ENCODE results near the gene RELCH.

RELCH gene

DNA sequence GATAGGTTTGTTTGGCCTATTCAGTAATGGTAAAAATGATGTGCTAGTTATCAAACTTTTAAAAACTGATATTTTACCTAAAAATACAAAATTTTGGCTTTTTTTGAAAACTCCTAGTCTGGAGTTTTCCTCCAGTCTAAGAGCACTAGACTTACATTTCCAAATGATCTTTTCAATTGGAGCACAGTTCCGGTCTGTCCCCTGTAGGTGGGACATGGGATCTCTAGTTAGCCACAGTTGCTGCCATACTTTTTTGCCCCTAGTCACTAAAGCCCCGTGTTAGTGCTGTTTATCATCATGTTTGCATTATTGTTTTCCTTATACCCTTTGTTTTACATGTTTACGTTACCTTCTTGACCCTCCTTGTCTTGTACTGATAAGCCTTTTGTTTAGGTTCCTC, 52.4 kb downstream of the RELCH start:
- no peak overlapping the region for H2AFZ ChIP-seq (ENCODE audit: low read length)
- H3K9me2 ChIP-seq (replicated peaks; ENCODE audit: insufficient read depth, low read length), result no peaks in the 10 kb centered on the region
- H3K27ac ChIP-seq (ENCODE audit: low read length), result no peak overlapping the region
- H3K4me3 ChIP-seq (ENCODE audit: low read length), result no peak overlapping the region
- H3F3A ChIP-seq (ENCODE audit: insufficient read depth, low read length), result no peaks in the 10 kb centered on the region
- H3K79me2 ChIP-seq (ENCODE audit: low read length), result no peaks in the 10 kb centered on the region
- no peaks in the 10 kb centered on the region for H3K4me1 ChIP-seq (ENCODE audit: low read length)
- no peaks in the 10 kb centered on the region; the same call in 1 of the 2 replicates for H3K36me3 ChIP-seq (replicated peaks; ENCODE audit: insufficient read depth, low read length)
- H3K9me3 ChIP-seq (replicated peaks; ENCODE audit: insufficient read depth, low read length), result no peaks in the 10 kb centered on the region
- no peaks in the 10 kb centered on the region for H3K27me3 ChIP-seq (replicated peaks; ENCODE audit: insufficient read depth, low read length)
- no peak overlapping the region for H3K9ac ChIP-seq (ENCODE audit: low read length)
- TF ChIP-seq, protein P1, sequence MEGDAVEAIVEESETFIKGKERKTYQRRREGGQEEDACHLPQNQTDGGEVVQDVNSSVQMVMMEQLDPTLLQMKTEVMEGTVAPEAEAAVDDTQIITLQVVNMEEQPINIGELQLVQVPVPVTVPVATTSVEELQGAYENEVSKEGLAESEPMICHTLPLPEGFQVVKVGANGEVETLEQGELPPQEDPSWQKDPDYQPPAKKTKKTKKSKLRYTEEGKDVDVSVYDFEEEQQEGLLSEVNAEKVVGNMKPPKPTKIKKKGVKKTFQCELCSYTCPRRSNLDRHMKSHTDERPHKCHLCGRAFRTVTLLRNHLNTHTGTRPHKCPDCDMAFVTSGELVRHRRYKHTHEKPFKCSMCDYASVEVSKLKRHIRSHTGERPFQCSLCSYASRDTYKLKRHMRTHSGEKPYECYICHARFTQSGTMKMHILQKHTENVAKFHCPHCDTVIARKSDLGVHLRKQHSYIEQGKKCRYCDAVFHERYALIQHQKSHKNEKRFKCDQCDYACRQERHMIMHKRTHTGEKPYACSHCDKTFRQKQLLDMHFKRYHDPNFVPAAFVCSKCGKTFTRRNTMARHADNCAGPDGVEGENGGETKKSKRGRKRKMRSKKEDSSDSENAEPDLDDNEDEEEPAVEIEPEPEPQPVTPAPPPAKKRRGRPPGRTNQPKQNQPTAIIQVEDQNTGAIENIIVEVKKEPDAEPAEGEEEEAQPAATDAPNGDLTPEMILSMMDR (IDR thresholded peaks at IDR 0.05; ENCODE audit: low read length), result no peak
- TF ChIP-seq EZH2 (optimal IDR thresholded peaks at IDR 0.05; ENCODE audit: low read depth, low read length), result no peak
- no peak for TF ChIP-seq EZH2phosphoT487 (IDR thresholded peaks at IDR 0.05; ENCODE audit: low read length)
- H4K20me1 ChIP-seq (ENCODE audit: insufficient read depth, low read length), result no peaks in the 10 kb centered on the region
- DNase-seq, result no peak
- H3K4me2 ChIP-seq (ENCODE audit: low read depth, low read length), result no peak overlapping the region

DNA sequence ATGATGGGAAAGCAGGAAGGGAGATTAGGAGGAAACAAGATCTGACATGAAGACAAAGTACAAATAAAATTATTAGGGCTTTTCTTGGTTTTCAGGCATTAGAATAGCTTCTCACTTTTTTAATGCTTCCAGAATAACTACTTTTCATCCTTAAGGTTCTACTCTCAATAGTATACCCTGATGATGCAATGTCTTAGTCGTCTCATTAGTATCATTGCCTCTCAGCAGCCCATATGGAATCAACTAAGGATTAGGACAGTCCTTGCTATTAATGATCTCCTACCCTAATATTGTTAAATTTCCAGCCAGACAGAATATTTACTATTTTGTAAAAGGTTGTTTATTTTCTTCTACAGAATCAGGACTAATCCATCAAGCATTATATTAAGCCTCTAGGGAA, 55.9 kb downstream of the RELCH start:
- Histone ChIP-seq H4K20me1 (ENCODE audit: insufficient read depth, low read length) (no peaks in the 10 kb centered on the region), H3F3A (ENCODE audit: insufficient read depth, low read length) (no peaks in the 10 kb centered on the region), H3K9ac (ENCODE audit: low read length) (no peak overlapping the region), H3K36me3 (replicated peaks; ENCODE audit: insufficient read depth, low read length) (no peaks in the 10 kb centered on the region; the same call in 1 of the 2 replicates), H2AFZ (ENCODE audit: low read length) (no peak overlapping the region), H3K27me3 (replicated peaks; ENCODE audit: insufficient read depth, low read length) (no peaks in the 10 kb centered on the region), H3K4me3 (ENCODE audit: low read length) (no peak overlapping the region), H3K9me2 (replicated peaks; ENCODE audit: insufficient read depth, low read length) (no peaks in the 10 kb centered on the region), H3K4me1 (ENCODE audit: low read length) (no peaks in the 10 kb centered on the region), H3K27ac (ENCODE audit: low read length) (no peak overlapping the region), H3K4me2 (ENCODE audit: low read depth, low read length) (no peak overlapping the region), H3K9me3 (replicated peaks; ENCODE audit: insufficient read depth, low read length) (no peaks in the 10 kb centered on the region), H3K79me2 (ENCODE audit: low read length) (no peaks in the 10 kb centered on the region)
- TF ChIP-seq EZH2 (optimal IDR thresholded peaks at IDR 0.05; ENCODE audit: low read depth, low read length), result no peak
- TF ChIP-seq, protein P1 (IDR thresholded peaks at IDR 0.05; ENCODE audit: low read length), result no peak
- no peak for TF ChIP-seq EZH2phosphoT487 (IDR thresholded peaks at IDR 0.05; ENCODE audit: low read length)
- DNase-seq, result no peak

DNA sequence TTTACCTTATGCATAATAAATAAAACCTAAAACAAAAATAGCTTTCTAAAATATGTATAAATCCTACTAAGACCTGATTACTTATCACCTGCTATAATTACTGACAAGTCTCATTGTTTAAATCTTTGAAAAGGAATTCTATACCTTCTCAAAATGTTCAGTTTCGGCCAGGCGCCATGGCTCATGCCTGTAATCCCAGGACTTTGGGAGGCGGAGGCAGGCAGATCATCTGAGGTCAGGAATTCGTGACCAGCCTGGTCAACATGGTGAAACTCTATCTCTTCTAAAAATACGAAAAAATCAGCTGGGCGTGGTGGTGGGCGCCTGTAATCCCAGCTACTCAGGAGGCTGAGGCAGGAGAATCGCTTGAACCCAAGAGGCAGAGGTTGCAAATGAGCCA, 58.1 kb downstream of the RELCH start:
- no peak for DNase-seq
- Histone ChIP-seq H3K4me2 (ENCODE audit: low read depth, low read length) (no peak overlapping the region), H3K9ac (ENCODE audit: low read length) (no peak overlapping the region), H3K79me2 (ENCODE audit: low read length) (no peaks in the 10 kb centered on the region), H3K9me2 (replicated peaks; ENCODE audit: insufficient read depth, low read length) (no peaks in the 10 kb centered on the region), H3K36me3 (replicated peaks; ENCODE audit: insufficient read depth, low read length) (no peaks in the 10 kb centered on the region; the same call in 1 of the 2 replicates), H3F3A (ENCODE audit: insufficient read depth, low read length) (no peaks in the 10 kb centered on the region), H3K27ac (ENCODE audit: low read length) (no peak overlapping the region), H3K4me1 (ENCODE audit: low read length) (no peaks in the 10 kb centered on the region), H4K20me1 (ENCODE audit: insufficient read depth, low read length) (no peaks in the 10 kb centered on the region), H3K4me3 (ENCODE audit: low read length) (no peak overlapping the region), H2AFZ (ENCODE audit: low read length) (no peak overlapping the region), H3K27me3 (replicated peaks; ENCODE audit: insufficient read depth, low read length) (no peaks in the 10 kb centered on the region), H3K9me3 (replicated peaks; ENCODE audit: insufficient read depth, low read length) (no peaks in the 10 kb centered on the region)
- TF ChIP-seq EZH2 (optimal IDR thresholded peaks at IDR 0.05; ENCODE audit: low read depth, low read length) (no peak), EZH2phosphoT487 (IDR thresholded peaks at IDR 0.05; ENCODE audit: low read length) (no peak)
- TF ChIP-seq, protein P1 (IDR thresholded peaks at IDR 0.05; ENCODE audit: low read length), result no peak
